SK-N-SH treated with all-trans-retinoic acid at 6 μM for 48 hours (cell line): ENCODE results near the gene AHI1.

Experiments used
- ARNTL ChIP-seq: fragments of 450-650 bp; formaldehyde crosslinking; IDR thresholded peaks from 2 replicates; pipeline ENCODE4 v1.5.0; 2020; ENCODE audit warnings: low read depth, mild to moderate bottlenecking, moderate library complexity, borderline replicate concordance
- CREB5 ChIP-seq: fragments of 250-450 bp; sonication (Bioruptor Pico); IDR thresholded peaks from 2 replicates; pipeline ENCODE4 v1.5.1; 2020; ENCODE audit warnings: low read depth, mild to moderate bottlenecking, moderate library complexity
- ESRRG ChIP-seq: fragments of 250-450 bp; sonication (Bioruptor Pico); IDR thresholded peaks from 2 replicates; pipeline ENCODE4 v1.6.1; 2021; ENCODE audit warnings: mild to moderate bottlenecking
- PATZ1 ChIP-seq: fragments of 250-450 bp; sonication (Bioruptor Pico); IDR thresholded peaks from 2 replicates; pipeline ENCODE4 v1.8.0; 2020; ENCODE audit warnings: mild to moderate bottlenecking, moderate library complexity, borderline replicate concordance
- ZC3H10 ChIP-seq: fragments of 250-450 bp; sonication (Bioruptor Pico); IDR thresholded peaks from 2 replicates; pipeline ENCODE4 v1.5.1; 2021; ENCODE audit warnings: mild to moderate bottlenecking, moderate library complexity

- no peak for TF ChIP-seq ESRRG (CRISPR knock-in tag)
- TF ChIP-seq PATZ1 = no peak
- no peak for TF ChIP-seq CREB5 (CRISPR knock-in tag)
- TF ChIP-seq ZC3H10 (CRISPR knock-in tag) = no peak
- no peak for TF ChIP-seq ARNTL (CRISPR knock-in tag)
These were observed 124.8 kb downstream of the AHI1 start for GRCh38 chr6:135372758-135373157.
